ENCODE results near the gene KCND1.

- TF ChIP-seq EZH2 (IDR thresholded peaks at IDR 0.05) (no peak), POLR2AphosphoS5 (IDR thresholded peaks at IDR 0.05; ENCODE audit: borderline replicate concordance, low read depth, low read length) (no peak), FOXP2 (optimal IDR thresholded peaks at IDR 0.05; ENCODE audit: control extremely low read depth, extremely low read length, insufficient read depth) (no peak)
Measured at GRCh38 chrX:48919360-48919841, 52.2 kb downstream of the KCND1 start.
